HepG2 (cell line): ENCODE measurements around the gene THADA. TPM values are rescaled to one million over a fixed set of nuclear protein-coding genes. Genes with fewer than 3 reads are reported as not detected.

Experiments used
- ATAC-seq: fragments of 200-7000 bp; cut with Tn5 transposase; 3 replicates; pipeline ENCODE4 v1.9.1; 2020; ENCODE audit warnings: mild to moderate bottlenecking, moderate library complexity
- BruUV-seq: library from RNA; stranded (reverse); fragments of 400-500 nt; replicated peaks from 2 replicates; lab custom pipeline; 2021; lab: Mats Ljungman, UMichigan
- CTCF ChIA-PET: fragments of 300-600 bp; formaldehyde crosslinking; extraction: SDS; loops from one replicate; lab custom pipeline; 2021; ENCODE audit warnings: low total read pairs, inconsistent platforms, low intra/inter-chr PET ratio; lab: Yijun Ruan, JAX
- POLR2A ChIA-PET: fragments of 350-600 bp; sonication (Branson Sonifier 250); formaldehyde crosslinking; loops from one replicate; lab custom pipeline; 2020; ENCODE audit warnings: antibody characterized with exemption, inconsistent platforms; lab: Yijun Ruan, JAX
- DNase-seq: peaks from one replicate; pipeline ENCODE4 v3.0.0-alpha.2; 2015; ENCODE audit warnings: low spot score
- FAIRE-seq: peaks from 3 replicates; lab custom pipeline; 2011; peaks lifted over from hg19 to GRCh38; lab: Jason Lieb, UNC
- H2AFZ ChIP-seq: one replicate; pipeline ENCODE4 v1.6.1; 2011; ENCODE audit warnings: low read length, inconsistent platforms
- H3K27ac ChIP-seq: fragments of 300-600 bp; 3 replicates; pipeline ENCODE4 v1.8.0; 2011; ENCODE audit warnings: mixed run types, mild to moderate bottlenecking, mixed read lengths, low read length, inconsistent platforms; ENCODE audit not compliant: insufficient read depth; ENCODE audit errors: extremely low read length
- H3K27me3 ChIP-seq, 2 experiments: fragments of 200-600 bp in 1 of 2; 2 replicates in 1 of 2; 3 replicates in 1 of 2; pipeline versions ENCODE4 v1.6.0 to v1.8.0; 2011; ENCODE audit warnings: low read length in 2 of 2, mild to moderate bottlenecking in 2 of 2, moderate library complexity in 2 of 2, inconsistent platforms in 1 of 2; ENCODE audit not compliant: insufficient read depth in 2 of 2, control insufficient read depth in 1 of 2
- H3K36me3 ChIP-seq, 2 experiments: fragments of 200-600 bp in 1 of 2; replicated peaks in 1 of 2; 2 replicates in 1 of 2; 3 replicates in 1 of 2; pipeline versions ENCODE4 v1.5.1 to v1.8.0; 2011; ENCODE audit warnings: low read length in 2 of 2, inconsistent platforms in 1 of 2; ENCODE audit not compliant: insufficient read depth in 2 of 2, control insufficient read depth in 1 of 2
- H3K4me1 ChIP-seq: 2 replicates; pipeline ENCODE4 v1.5.1; 2012; ENCODE audit warnings: low read length, inconsistent platforms; ENCODE audit not compliant: insufficient read depth
- H3K4me2 ChIP-seq: 2 replicates; pipeline ENCODE4 v1.6.0; 2011; ENCODE audit warnings: low read depth, low read length, inconsistent platforms
- H3K4me3 ChIP-seq, 3 experiments: fragments of 200-600 bp in 1 of 3; sonication (generic), shearing (Covaris generic) in 1 of 3; replicated peaks in 1 of 3; 2 replicates each; pipeline ENCODE4 v1.5.1; 2011 to 2016; ENCODE audit warnings: low read length in 3 of 3, inconsistent platforms in 2 of 3, low read depth in 2 of 3, mild to moderate bottlenecking in 2 of 3, control low read depth in 1 of 3, mixed read lengths in 1 of 3; ENCODE audit not compliant: insufficient read depth in 1 of 3
- H3K79me2 ChIP-seq: one replicate; pipeline ENCODE4 v1.6.1; 2011; ENCODE audit warnings: low read length, inconsistent platforms; ENCODE audit not compliant: insufficient read depth
- H3K9ac ChIP-seq: 2 replicates; pipeline ENCODE4 v1.6.0; 2011; ENCODE audit warnings: mild to moderate bottlenecking, low read depth, low read length, inconsistent platforms; ENCODE audit not compliant: insufficient read depth
- H3K9me3 ChIP-seq: 2 replicates; pipeline ENCODE4 v1.5.1; 2012; ENCODE audit warnings: mild to moderate bottlenecking, low read length
- H4K20me1 ChIP-seq: 2 replicates; pipeline ENCODE4 v1.6.0; 2011; ENCODE audit warnings: inconsistent platforms, mild to moderate bottlenecking, low read length, moderate library complexity; ENCODE audit not compliant: insufficient read depth
- BCL6 ChIP-seq: IDR thresholded peaks from 2 replicates; pipeline ENCODE4 v1.6.1; 2016; ENCODE audit warnings: missing genetic modification reagents, missing compliant biosample characterization
- CSRNP1 ChIP-seq: sonication (generic); formaldehyde crosslinking; IDR thresholded peaks from 2 replicates; pipeline ENCODE4 v1.8.1; 2023; ENCODE audit warnings: mild to moderate bottlenecking, missing genetic modification reagents
- GATAD2A ChIP-seq: IDR thresholded peaks from 2 replicates; pipeline ENCODE4 v1.6.1; 2016
- NR2F6 ChIP-seq, 2 experiments: IDR thresholded peaks; 2 replicates each; pipeline ENCODE4 v1.6.1; 2016; ENCODE audit warnings: antibody characterized with exemption in 1 of 2, mild to moderate bottlenecking in 1 of 2
- PAXIP1 ChIP-seq: sonication (generic); formaldehyde crosslinking; conservative IDR thresholded peaks from 2 replicates; pipeline ENCODE4 v1.4.0; 2020; ENCODE audit warnings: mild to moderate bottlenecking, missing genetic modification reagents, moderate library complexity
- PHF21A ChIP-seq: sonication (generic); formaldehyde crosslinking; IDR thresholded peaks from 2 replicates; pipeline ENCODE4 v1.5.0; 2020; ENCODE audit warnings: mild to moderate bottlenecking, missing genetic modification reagents
- PPARG ChIP-seq: conservative IDR thresholded peaks from 2 replicates; pipeline ENCODE4 v1.6.1; 2016; ENCODE audit warnings: missing biosample characterization, missing genetic modification reagents
- SOX13 ChIP-seq, 3 experiments: fragments of 450-650 bp in 1 of 3; sonication (generic) in 1 of 3; formaldehyde crosslinking in 1 of 3; IDR thresholded peaks in 2 of 3; conservative IDR thresholded peaks in 1 of 3; 2 replicates each; pipeline versions ENCODE4 v1.5.0 to v1.6.1; 2016 to 2020; ENCODE audit warnings: antibody characterized with exemption in 1 of 3, mild to moderate bottlenecking in 1 of 3, missing compliant biosample characterization in 1 of 3, missing genetic modification reagents in 1 of 3, moderate library complexity in 1 of 3
- ZKSCAN8 ChIP-seq: IDR thresholded peaks from 2 replicates; pipeline ENCODE4 v1.6.1; 2016; ENCODE audit warnings: borderline replicate concordance, missing genetic modification reagents, missing compliant biosample characterization
- WGBS: methylation state at CpG from one replicate; pipeline ENCODE4 v1.1.6; 2017; ENCODE audit warnings: low lambda C conversion rate; 5-methylcytosine and 5-hydroxymethylcytosine counted together
- in situ Hi-C: cut with HindIII; loops from 2 replicates; pipeline ENCODE4 v1.10.0; 2017; ENCODE audit warnings: low pct_unique_long_range_greater_than_20kb; ENCODE audit not compliant: extremely low pct_ligation_motif_present
- intact Hi-C: fragments of 100-400 bp; cut with micrococcal nuclease; formaldehyde crosslinking; loops from one replicate; pipeline ENCODE4 v1.10.0; 2022; ENCODE audit not compliant: unreplicated experiment
- polyA plus RNA-seq, 8 experiments: library from polyadenylated mRNA; depleted of rRNA in 3 of 8; stranded (reverse) in 7 of 8; unstranded in 1 of 8; fragments of >200 nt; fragmentation: Illumina TruSeq in 4 of 8; extraction: Trizol in 4 of 8; gene quantifications; 2 replicates each; pipeline versions ENCODE4 v1.2.1 to v1.2.3, GENCODE V29; 2011 to 2016; ENCODE audit warnings: low read depth in 4 of 8, missing spikeins in 1 of 8, mixed read lengths in 1 of 8; ENCODE audit not compliant: insufficient read depth in 1 of 8
- total RNA-seq, 5 experiments: library from RNA; depleted of rRNA; stranded (reverse); fragments of >200 nt; fragmentation: Illumina TruSeq; extraction: Trizol; gene quantifications; 2 replicates each; pipeline ENCODE4 v1.2.3, GENCODE V29; 2016; ENCODE audit warnings: low read depth in 1 of 5
- TF ChIP-seq, protein P1 (sequence below): IDR thresholded peaks from 2 replicates; pipeline ENCODE4 v1.6.1; 2018; ENCODE audit warnings: missing genetic modification reagents, mild to moderate bottlenecking, missing compliant biosample characterization
- TF ChIP-seq, protein P2 (sequence below): sonication (generic); formaldehyde crosslinking; conservative IDR thresholded peaks from 2 replicates; pipeline ENCODE4 v1.8.1; 2023; ENCODE audit warnings: missing genetic modification reagents
- TF ChIP-seq, protein P3 (sequence below): IDR thresholded peaks from 2 replicates; pipeline ENCODE4 v1.6.1; 2016; ENCODE audit warnings: control low read depth

THADA gene
- total and polyA plus RNA-seq, 2 of the 13 experiments (the other 11 are each of a cell fraction or from before 2014, with no cell fraction given) = 12.7 to 21.7 TPM

DNA sequence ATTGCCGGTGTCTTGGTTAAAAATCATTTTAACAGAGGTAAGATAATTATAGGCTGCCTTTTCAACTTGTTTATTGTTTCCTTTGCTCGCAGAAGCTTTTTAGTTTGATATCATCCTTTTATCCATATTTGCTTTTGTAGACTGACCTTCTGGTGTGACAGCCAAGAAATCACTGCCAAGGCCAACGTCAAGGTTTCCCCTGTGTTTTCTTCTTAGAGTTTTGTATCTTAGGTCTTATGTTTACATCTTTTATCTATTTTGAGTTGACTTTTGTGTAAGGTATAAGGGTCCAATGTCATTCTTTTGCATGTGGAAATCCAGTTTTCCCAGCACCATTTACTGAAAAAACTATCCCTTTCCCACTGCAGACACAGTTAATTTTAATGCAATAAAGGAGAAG, 240.4 kb downstream of the THADA start (continued):
- TF ChIP-seq, protein P1, sequence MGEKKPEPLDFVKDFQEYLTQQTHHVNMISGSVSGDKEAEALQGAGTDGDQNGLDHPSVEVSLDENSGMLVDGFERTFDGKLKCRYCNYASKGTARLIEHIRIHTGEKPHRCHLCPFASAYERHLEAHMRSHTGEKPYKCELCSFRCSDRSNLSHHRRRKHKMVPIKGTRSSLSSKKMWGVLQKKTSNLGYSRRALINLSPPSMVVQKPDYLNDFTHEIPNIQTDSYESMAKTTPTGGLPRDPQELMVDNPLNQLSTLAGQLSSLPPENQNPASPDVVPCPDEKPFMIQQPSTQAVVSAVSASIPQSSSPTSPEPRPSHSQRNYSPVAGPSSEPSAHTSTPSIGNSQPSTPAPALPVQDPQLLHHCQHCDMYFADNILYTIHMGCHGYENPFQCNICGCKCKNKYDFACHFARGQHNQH (CRISPR knock-in tag) = no peak
- TF ChIP-seq CSRNP1 = no peak
- TF ChIP-seq, protein P2, sequence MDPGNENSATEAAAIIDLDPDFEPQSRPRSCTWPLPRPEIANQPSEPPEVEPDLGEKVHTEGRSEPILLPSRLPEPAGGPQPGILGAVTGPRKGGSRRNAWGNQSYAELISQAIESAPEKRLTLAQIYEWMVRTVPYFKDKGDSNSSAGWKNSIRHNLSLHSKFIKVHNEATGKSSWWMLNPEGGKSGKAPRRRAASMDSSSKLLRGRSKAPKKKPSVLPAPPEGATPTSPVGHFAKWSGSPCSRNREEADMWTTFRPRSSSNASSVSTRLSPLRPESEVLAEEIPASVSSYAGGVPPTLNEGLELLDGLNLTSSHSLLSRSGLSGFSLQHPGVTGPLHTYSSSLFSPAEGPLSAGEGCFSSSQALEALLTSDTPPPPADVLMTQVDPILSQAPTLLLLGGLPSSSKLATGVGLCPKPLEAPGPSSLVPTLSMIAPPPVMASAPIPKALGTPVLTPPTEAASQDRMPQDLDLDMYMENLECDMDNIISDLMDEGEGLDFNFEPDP (CRISPR knock-in tag) = no peak
- peak; percentile 68 for TF ChIP-seq BCL6 (CRISPR knock-in tag)
- TF ChIP-seq, all 625 proteins: peak for 6

DNA sequence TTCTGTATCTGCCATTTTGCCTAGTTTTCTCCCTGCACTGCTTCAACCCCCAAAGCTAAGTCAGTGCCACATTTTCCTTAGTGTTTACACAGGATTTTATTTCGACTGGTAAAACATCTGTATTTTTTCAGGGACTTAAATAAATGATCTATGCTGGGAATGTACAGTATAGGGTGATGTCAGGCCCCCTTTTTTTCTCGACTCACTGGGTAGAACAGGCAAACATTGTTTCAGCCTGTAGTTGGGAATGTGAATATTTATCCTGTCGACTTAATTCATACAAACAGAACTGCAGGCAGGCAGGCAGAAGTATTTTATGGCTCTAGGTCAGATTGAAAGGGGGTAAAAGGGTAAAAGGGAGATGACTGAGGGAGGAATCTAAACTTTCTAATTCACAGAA, 245.9 kb downstream of the THADA start:
- peak; percentile 87 for ATAC-seq
- peak; percentile 25; the same call in 1 of the 2 replicates for TF ChIP-seq PAXIP1
- TF ChIP-seq ZKSCAN8 = no peak
- TF ChIP-seq PHF21A = peak; percentile 27; the same call in 1 of the 2 replicates
- TF ChIP-seq PPARG = peak; percentile 61; the same call in 1 of the 2 replicates
- no peak for TF ChIP-seq SOX13 (IDR thresholded peaks at IDR 0.05)
- TF ChIP-seq SOX13 (CRISPR knock-in tag; conservative IDR thresholded peaks at IDR 0.05 in 1 of 2, IDR thresholded peaks at IDR 0.05 in 1 of 2) = peak in 1 of 2 experiments; percentile 29; a peak in 1 of 4 replicates
- TF ChIP-seq GATAD2A (CRISPR knock-in tag) = 0 out of 2 replicates have a peak, but pooled peaks have one; percentile 26
- TF ChIP-seq NR2F6 (IDR thresholded peaks at IDR 0.05) = 0 out of 2 replicates have a peak, but pooled peaks have one; percentile 18
- no peak for TF ChIP-seq NR2F6 (CRISPR knock-in tag; IDR thresholded peaks at IDR 0.05)
- TF ChIP-seq, protein P3, sequence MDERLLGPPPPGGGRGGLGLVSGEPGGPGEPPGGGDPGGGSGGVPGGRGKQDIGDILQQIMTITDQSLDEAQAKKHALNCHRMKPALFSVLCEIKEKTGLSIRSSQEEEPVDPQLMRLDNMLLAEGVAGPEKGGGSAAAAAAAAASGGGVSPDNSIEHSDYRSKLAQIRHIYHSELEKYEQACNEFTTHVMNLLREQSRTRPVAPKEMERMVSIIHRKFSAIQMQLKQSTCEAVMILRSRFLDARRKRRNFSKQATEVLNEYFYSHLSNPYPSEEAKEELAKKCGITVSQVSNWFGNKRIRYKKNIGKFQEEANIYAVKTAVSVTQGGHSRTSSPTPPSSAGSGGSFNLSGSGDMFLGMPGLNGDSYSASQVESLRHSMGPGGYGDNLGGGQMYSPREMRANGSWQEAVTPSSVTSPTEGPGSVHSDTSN = no peak

More for the DNA sequence above, 245.9 kb downstream of the THADA start:
- Histone ChIP-seq H3K4me3 (no peak overlapping the region; a peak in 1 of 6 replicates), H2AFZ (no peak overlapping the region), H3K9ac (0 out of 2 replicates have a peak overlapping the region, but pooled peaks have one; percentile 6), H4K20me1 (no peaks in the 10 kb centered on the region), H3K4me2 (peak overlapping the region; percentile 14), H3K27me3 (no peaks in the 10 kb centered on the region), H3K79me2 (no peaks in the 10 kb centered on the region), H3K4me1 (peaks cover 46% of the 10 kb centered on the region), H3K36me3 (no peaks in the 10 kb centered on the region; a peak in 1 of 5 replicates), H3K9me3 (no peaks in the 10 kb centered on the region), H3K27ac (peak overlapping the region; percentile 45)
- DNase-seq (peak; percentile 90), FAIRE-seq (no peak)
- CTCF ChIA-PET = no interaction called here
- in situ Hi-C loops = no loop called here
- WGBS = 15% methylated on average over 3 of the region's 3 CpGs
- POLR2A ChIA-PET = interaction anchor here (1.6 kb wide), 1 partner anchor 8 kb away, joined by 3 read pairs; no protein-coding TSS in a partner anchor
- intact Hi-C loops = loop anchor here (5.0 kb wide), 1 partner anchor 38 kb away; no protein-coding TSS in a partner anchor
- no TSS peak for BruUV-seq
